ENCODE measurements around the gene SLC17A7.

The SLC17A7 gene

GRCh38 chr19:49415810-49416200 is 25.5 kb downstream of the SLC17A7 start:
- Histone ChIP-seq H3K9ac (ENCODE audit: low read depth, low read length) (no peak overlapping the region), H3K4me3 (ENCODE audit: low read length) (no peak overlapping the region), H3K27ac (ENCODE audit: low read depth, low read length) (no peak overlapping the region), H3K9me3 (ENCODE audit: insufficient read depth, low read depth, low read length) (no peaks in the 10 kb centered on the region), H3K4me1 (ENCODE audit: insufficient read depth, low read length) (peaks cover 13% of the 10 kb centered on the region), H3K36me3 (ENCODE audit: insufficient read depth, low read length) (no peaks in the 10 kb centered on the region), H3K27me3 (ENCODE audit: insufficient read depth, low read length) (no peaks in the 10 kb centered on the region; the same call in 1 of the 2 replicates)
- 94% methylated on average over 2 of the region's 2 CpGs for WGBS

GRCh38 chr19:49415102-49415809 is 26.1 kb downstream of the SLC17A7 start:
- Histone ChIP-seq H3K9ac (ENCODE audit: low read depth, low read length) (no peak overlapping the region), H3K27me3 (ENCODE audit: insufficient read depth, low read length) (no peaks in the 10 kb centered on the region; the same call in 1 of the 2 replicates), H3K4me1 (ENCODE audit: insufficient read depth, low read length) (peaks cover 8% of the 10 kb centered on the region), H3K36me3 (ENCODE audit: insufficient read depth, low read length) (no peaks in the 10 kb centered on the region), H3K27ac (ENCODE audit: low read depth, low read length) (no peak overlapping the region), H3K9me3 (ENCODE audit: insufficient read depth, low read depth, low read length) (no peaks in the 10 kb centered on the region), H3K4me3 (ENCODE audit: low read length) (no peak overlapping the region)
- WGBS = 67% methylated on average over 15 of the region's 15 CpGs

GRCh38 chr19:49414256-49414655 is 27.1 kb downstream of the SLC17A7 start:
- Histone ChIP-seq H3K9ac (ENCODE audit: low read depth, low read length) (no peak overlapping the region), H3K4me1 (ENCODE audit: insufficient read depth, low read length) (peaks cover 8% of the 10 kb centered on the region), H3K4me3 (ENCODE audit: low read length) (no peak overlapping the region), H3K36me3 (ENCODE audit: insufficient read depth, low read length) (no peaks in the 10 kb centered on the region), H3K27me3 (ENCODE audit: insufficient read depth, low read length) (no peaks in the 10 kb centered on the region), H3K9me3 (ENCODE audit: insufficient read depth, low read depth, low read length) (no peaks in the 10 kb centered on the region), H3K27ac (ENCODE audit: low read depth, low read length) (no peak overlapping the region)
- WGBS = 98% methylated on average over 3 of the region's 3 CpGs

GRCh38 chr19:49413348-49413747 is 28.0 kb downstream of the SLC17A7 start:
- no peaks in the 10 kb centered on the region for H3K36me3 ChIP-seq (ENCODE audit: insufficient read depth, low read length)
- 75% methylated on average over 9 of the region's 9 CpGs for WGBS
- H3K9me3 ChIP-seq (ENCODE audit: insufficient read depth, low read depth, low read length) = no peaks in the 10 kb centered on the region

GRCh38 chr19:49411681-49412326 is 29.5 kb downstream of the SLC17A7 start:
- Histone ChIP-seq H3K27ac (ENCODE audit: low read depth, low read length) (no peak overlapping the region), H3K4me1 (ENCODE audit: insufficient read depth, low read length) (peaks cover 8% of the 10 kb centered on the region), H3K4me3 (ENCODE audit: low read length) (no peak overlapping the region), H3K9ac (ENCODE audit: low read depth, low read length) (no peak overlapping the region), H3K9me3 (ENCODE audit: insufficient read depth, low read depth, low read length) (no peaks in the 10 kb centered on the region), H3K36me3 (ENCODE audit: insufficient read depth, low read length) (no peaks in the 10 kb centered on the region), H3K27me3 (ENCODE audit: insufficient read depth, low read length) (no peaks in the 10 kb centered on the region)
- 90% methylated on average over 3 of the region's 3 CpGs for WGBS

More at GRCh38 chr19:49413348-49413747, 28.0 kb downstream of the SLC17A7 start:
- Histone ChIP-seq H3K9ac (ENCODE audit: low read depth, low read length) (no peak overlapping the region), H3K4me1 (ENCODE audit: insufficient read depth, low read length) (peaks cover 8% of the 10 kb centered on the region), H3K4me3 (ENCODE audit: low read length) (no peak overlapping the region), H3K27ac (ENCODE audit: low read depth, low read length) (no peak overlapping the region), H3K27me3 (ENCODE audit: insufficient read depth, low read length) (no peaks in the 10 kb centered on the region)

- H3K27me3 ChIP-seq (ENCODE audit: insufficient read depth, low read length) = no peaks in the 10 kb centered on the region
- H3K9ac ChIP-seq (ENCODE audit: low read depth, low read length) = no peak overlapping the region
- H3K27ac ChIP-seq (ENCODE audit: low read depth, low read length) = no peak overlapping the region
- no peaks in the 10 kb centered on the region for H3K9me3 ChIP-seq (ENCODE audit: insufficient read depth, low read depth, low read length)
- H3K4me3 ChIP-seq (ENCODE audit: low read length) = no peak overlapping the region
- 93% methylated on average over 5 of the region's 5 CpGs for WGBS
- H3K4me1 ChIP-seq (ENCODE audit: insufficient read depth, low read length) = peaks cover 5% of the 10 kb centered on the region
- H3K36me3 ChIP-seq (ENCODE audit: insufficient read depth, low read length) = no peaks in the 10 kb centered on the region
Measured at GRCh38 chr19:49409441-49410029, 31.8 kb downstream of the SLC17A7 start.

- no peaks in the 10 kb centered on the region for H3K36me3 ChIP-seq (ENCODE audit: insufficient read depth, low read length)
- peaks cover 11% of the 10 kb centered on the region for H3K4me1 ChIP-seq (ENCODE audit: insufficient read depth, low read length)
- H3K27me3 ChIP-seq (ENCODE audit: insufficient read depth, low read length) = no peaks in the 10 kb centered on the region
- no peak overlapping the region for H3K9ac ChIP-seq (ENCODE audit: low read depth, low read length)
- H3K27ac ChIP-seq (ENCODE audit: low read depth, low read length) = no peak overlapping the region
- 91% methylated on average over 8 of the region's 8 CpGs for WGBS
- H3K9me3 ChIP-seq (ENCODE audit: insufficient read depth, low read depth, low read length) = no peaks in the 10 kb centered on the region
- no peak overlapping the region for H3K4me3 ChIP-seq (ENCODE audit: low read length)
Measured at GRCh38 chr19:49408816-49409440, 32.4 kb downstream of the SLC17A7 start.

GRCh38 chr19:49407482-49408015 is 33.8 kb downstream of the SLC17A7 start:
- Histone ChIP-seq H3K27ac (ENCODE audit: low read depth, low read length) (no peak overlapping the region), H3K9me3 (ENCODE audit: insufficient read depth, low read depth, low read length) (no peaks in the 10 kb centered on the region), H3K4me3 (ENCODE audit: low read length) (no peak overlapping the region), H3K9ac (ENCODE audit: low read depth, low read length) (no peak overlapping the region), H3K36me3 (ENCODE audit: insufficient read depth, low read length) (no peaks in the 10 kb centered on the region), H3K27me3 (ENCODE audit: insufficient read depth, low read length) (no peaks in the 10 kb centered on the region), H3K4me1 (ENCODE audit: insufficient read depth, low read length) (peaks cover 15% of the 10 kb centered on the region)
- WGBS = 94% methylated on average over 16 of the region's 16 CpGs

GRCh38 chr19:49407079-49407478 is 34.2 kb downstream of the SLC17A7 start:
- no peaks in the 10 kb centered on the region for H3K9me3 ChIP-seq (ENCODE audit: insufficient read depth, low read depth, low read length)
- peaks cover 15% of the 10 kb centered on the region for H3K4me1 ChIP-seq (ENCODE audit: insufficient read depth, low read length)
- 89% methylated on average over 7 of the region's 7 CpGs for WGBS
- H3K9ac ChIP-seq (ENCODE audit: low read depth, low read length) = no peak overlapping the region
- H3K27ac ChIP-seq (ENCODE audit: low read depth, low read length) = no peak overlapping the region
- no peaks in the 10 kb centered on the region for H3K36me3 ChIP-seq (ENCODE audit: insufficient read depth, low read length)
- H3K27me3 ChIP-seq (ENCODE audit: insufficient read depth, low read length) = no peaks in the 10 kb centered on the region
- H3K4me3 ChIP-seq (ENCODE audit: low read length) = no peak overlapping the region

GRCh38 chr19:49403404-49404187 is 37.7 kb downstream of the SLC17A7 start:
- Histone ChIP-seq H3K4me3 (ENCODE audit: low read length) (peak overlapping the region; percentile 38; the same call in 1 of the 2 replicates), H3K36me3 (ENCODE audit: insufficient read depth, low read length) (no peaks in the 10 kb centered on the region), H3K9ac (ENCODE audit: low read depth, low read length) (peak overlapping the region; percentile 45; the same call in 1 of the 2 replicates), H3K9me3 (ENCODE audit: insufficient read depth, low read depth, low read length) (no peaks in the 10 kb centered on the region), H3K27ac (ENCODE audit: low read depth, low read length) (peak overlapping the region; percentile 90), H3K4me1 (ENCODE audit: insufficient read depth, low read length) (peaks cover 17% of the 10 kb centered on the region), H3K27me3 (ENCODE audit: insufficient read depth, low read length) (no peaks in the 10 kb centered on the region)
- 29% methylated on average over 7 of the region's 7 CpGs for WGBS
